HepG2 (cell line): ENCODE measurements around the gene ARHGEF10L. TPM values are rescaled to one million over a fixed set of nuclear protein-coding genes. Genes with fewer than 3 reads are reported as not detected.
A peak's percentile ranks its signal among the peaks of the same experiment; 100 is the strongest.

Experiments used
- ATAC-seq: fragments of 200-7000 bp; cut with Tn5 transposase; 3 replicates; pipeline ENCODE4 v1.9.1; 2020; ENCODE audit warnings: mild to moderate bottlenecking, moderate library complexity
- BruUV-seq: library from RNA; stranded (reverse); fragments of 400-500 nt; replicated peaks from 2 replicates; lab custom pipeline; 2021; lab: Mats Ljungman, UMichigan
- CTCF ChIA-PET: fragments of 300-600 bp; formaldehyde crosslinking; extraction: SDS; loops from one replicate; lab custom pipeline; 2021; ENCODE audit warnings: low total read pairs, inconsistent platforms, low intra/inter-chr PET ratio; lab: Yijun Ruan, JAX
- POLR2A ChIA-PET: fragments of 350-600 bp; sonication (Branson Sonifier 250); formaldehyde crosslinking; loops from one replicate; lab custom pipeline; 2020; ENCODE audit warnings: antibody characterized with exemption, inconsistent platforms; lab: Yijun Ruan, JAX
- DNase-seq: peaks from one replicate; pipeline ENCODE4 v3.0.0-alpha.2; 2015; ENCODE audit warnings: low spot score
- FAIRE-seq: peaks from 3 replicates; lab custom pipeline; 2011; peaks lifted over from hg19 to GRCh38; lab: Jason Lieb, UNC
- H2AFZ ChIP-seq: one replicate; pipeline ENCODE4 v1.6.1; 2011; ENCODE audit warnings: low read length, inconsistent platforms
- H3K27ac ChIP-seq: fragments of 300-600 bp; 3 replicates; pipeline ENCODE4 v1.8.0; 2011; ENCODE audit warnings: mixed run types, mild to moderate bottlenecking, mixed read lengths, low read length, inconsistent platforms; ENCODE audit not compliant: insufficient read depth; ENCODE audit errors: extremely low read length
- H3K27me3 ChIP-seq, 2 experiments: fragments of 200-600 bp in 1 of 2; 2 replicates in 1 of 2; 3 replicates in 1 of 2; pipeline versions ENCODE4 v1.6.0 to v1.8.0; 2011; ENCODE audit warnings: low read length in 2 of 2, mild to moderate bottlenecking in 2 of 2, moderate library complexity in 2 of 2, inconsistent platforms in 1 of 2; ENCODE audit not compliant: insufficient read depth in 2 of 2, control insufficient read depth in 1 of 2
- H3K36me3 ChIP-seq, 2 experiments: fragments of 200-600 bp in 1 of 2; replicated peaks in 1 of 2; 2 replicates in 1 of 2; 3 replicates in 1 of 2; pipeline versions ENCODE4 v1.5.1 to v1.8.0; 2011; ENCODE audit warnings: low read length in 2 of 2, inconsistent platforms in 1 of 2; ENCODE audit not compliant: insufficient read depth in 2 of 2, control insufficient read depth in 1 of 2
- H3K4me1 ChIP-seq: 2 replicates; pipeline ENCODE4 v1.5.1; 2012; ENCODE audit warnings: low read length, inconsistent platforms; ENCODE audit not compliant: insufficient read depth
- H3K4me2 ChIP-seq: 2 replicates; pipeline ENCODE4 v1.6.0; 2011; ENCODE audit warnings: low read depth, low read length, inconsistent platforms
- H3K4me3 ChIP-seq, 3 experiments: fragments of 200-600 bp in 1 of 3; sonication (generic), shearing (Covaris generic) in 1 of 3; replicated peaks in 1 of 3; 2 replicates each; pipeline ENCODE4 v1.5.1; 2011 to 2016; ENCODE audit warnings: low read length in 3 of 3, inconsistent platforms in 2 of 3, low read depth in 2 of 3, mild to moderate bottlenecking in 2 of 3, control low read depth in 1 of 3, mixed read lengths in 1 of 3; ENCODE audit not compliant: insufficient read depth in 1 of 3
- H3K79me2 ChIP-seq: one replicate; pipeline ENCODE4 v1.6.1; 2011; ENCODE audit warnings: low read length, inconsistent platforms; ENCODE audit not compliant: insufficient read depth
- H3K9ac ChIP-seq: 2 replicates; pipeline ENCODE4 v1.6.0; 2011; ENCODE audit warnings: mild to moderate bottlenecking, low read depth, low read length, inconsistent platforms; ENCODE audit not compliant: insufficient read depth
- H3K9me3 ChIP-seq: 2 replicates; pipeline ENCODE4 v1.5.1; 2012; ENCODE audit warnings: mild to moderate bottlenecking, low read length
- H4K20me1 ChIP-seq: 2 replicates; pipeline ENCODE4 v1.6.0; 2011; ENCODE audit warnings: inconsistent platforms, mild to moderate bottlenecking, low read length, moderate library complexity; ENCODE audit not compliant: insufficient read depth
- CREB1 ChIP-seq, 2 experiments: fragments of 450-650 bp in 1 of 2; IDR thresholded peaks; 2 replicates each; pipeline ENCODE4 v1.6.1; 2016 to 2017; ENCODE audit warnings: control low read depth in 1 of 2, mild to moderate bottlenecking in 1 of 2, missing compliant biosample characterization in 1 of 2, missing genetic modification characterization in 1 of 2
- EP300 ChIP-seq, 3 experiments: sonication (generic) in 1 of 3; formaldehyde crosslinking in 1 of 3; IDR thresholded peaks; 2 replicates each; pipeline versions ENCODE4 v1.5.1 to v1.6.1; 2011 to 2020; ENCODE audit warnings: low read depth in 2 of 3, low read length in 2 of 3, borderline replicate concordance in 1 of 3, improper control_type of control experiment in 1 of 3, mild to moderate bottlenecking in 1 of 3, missing genetic modification reagents in 1 of 3, moderate library complexity in 1 of 3
- KDM4B ChIP-seq: sonication (generic); formaldehyde crosslinking; IDR thresholded peaks from 2 replicates; pipeline ENCODE4 v1.4.0; 2020; ENCODE audit warnings: missing genetic modification reagents
- MTA3 ChIP-seq: sonication (generic); formaldehyde crosslinking; IDR thresholded peaks from 2 replicates; pipeline ENCODE4 v1.4.0; 2020; ENCODE audit warnings: missing genetic modification reagents
- MTF2 ChIP-seq: sonication (generic); formaldehyde crosslinking; IDR thresholded peaks from 2 replicates; pipeline ENCODE4 v1.5.0; 2020; ENCODE audit warnings: missing genetic modification reagents, borderline replicate concordance
- MXD4 ChIP-seq: IDR thresholded peaks from 2 replicates; pipeline ENCODE4 v1.6.1; 2016; ENCODE audit warnings: mild to moderate bottlenecking, missing biosample characterization, missing genetic modification reagents
- NFE2L2 ChIP-seq: fragments of 150-350 bp; IDR thresholded peaks from 2 replicates; pipeline ENCODE4 v1.6.1; 2014; ENCODE audit warnings: low read length
- POLR2A ChIP-seq, 2 experiments: IDR thresholded peaks; 2 replicates each; pipeline ENCODE4 v1.6.1; 2011; ENCODE audit warnings: low read depth in 2 of 2, low read length in 2 of 2, mild to moderate bottlenecking in 1 of 2, moderate library complexity in 1 of 2; ENCODE audit not compliant: insufficient read depth in 1 of 2
- POLR2AphosphoS2 ChIP-seq: IDR thresholded peaks from 2 replicates; pipeline ENCODE4 v1.6.1; 2011; ENCODE audit warnings: low read depth, low read length, improper control_type of control experiment
- SMARCE1 ChIP-seq: fragments of 450-650 bp; IDR thresholded peaks from 2 replicates; pipeline ENCODE4 v1.6.1; 2017; ENCODE audit warnings: borderline replicate concordance
- ZBTB21 ChIP-seq: sonication (generic); formaldehyde crosslinking; IDR thresholded peaks from 2 replicates; pipeline ENCODE4 v1.4.0; 2020; ENCODE audit warnings: missing genetic modification reagents
- ZFP1 ChIP-seq: IDR thresholded peaks from 2 replicates; pipeline ENCODE4 v1.6.1; 2016
- ZNF362 ChIP-seq: sonication (generic); formaldehyde crosslinking; IDR thresholded peaks from 2 replicates; pipeline ENCODE4 v1.4.0; 2020; ENCODE audit warnings: missing genetic modification reagents, mild to moderate bottlenecking, borderline replicate concordance
- ZNF484 ChIP-seq: sonication (generic); formaldehyde crosslinking; IDR thresholded peaks from 2 replicates; pipeline ENCODE4 v1.5.1; 2020; ENCODE audit warnings: mild to moderate bottlenecking, low read depth, missing genetic modification reagents, borderline replicate concordance
- ZNF510 ChIP-seq: sonication (generic); formaldehyde crosslinking; IDR thresholded peaks from 2 replicates; pipeline ENCODE4 v1.4.0; 2020; ENCODE audit warnings: low read depth, mild to moderate bottlenecking, missing genetic modification reagents
- ZSCAN25 ChIP-seq: sonication (generic); formaldehyde crosslinking; IDR thresholded peaks from 2 replicates; pipeline ENCODE4 v1.8.0; 2022; ENCODE audit warnings: mild to moderate bottlenecking, missing genetic modification reagents
- WGBS: methylation state at CpG from one replicate; pipeline ENCODE4 v1.1.6; 2017; ENCODE audit warnings: low lambda C conversion rate; 5-methylcytosine and 5-hydroxymethylcytosine counted together
- in situ Hi-C: cut with HindIII; loops from 2 replicates; pipeline ENCODE4 v1.10.0; 2017; ENCODE audit warnings: low pct_unique_long_range_greater_than_20kb; ENCODE audit not compliant: extremely low pct_ligation_motif_present
- intact Hi-C: fragments of 100-400 bp; cut with micrococcal nuclease; formaldehyde crosslinking; loops from one replicate; pipeline ENCODE4 v1.10.0; 2022; ENCODE audit not compliant: unreplicated experiment
- polyA plus RNA-seq, 8 experiments: library from polyadenylated mRNA; depleted of rRNA in 3 of 8; stranded (reverse) in 7 of 8; unstranded in 1 of 8; fragments of >200 nt; fragmentation: Illumina TruSeq in 4 of 8; extraction: Trizol in 4 of 8; gene quantifications; 2 replicates each; pipeline versions ENCODE4 v1.2.1 to v1.2.3, GENCODE V29; 2011 to 2016; ENCODE audit warnings: low read depth in 4 of 8, missing spikeins in 1 of 8, mixed read lengths in 1 of 8; ENCODE audit not compliant: insufficient read depth in 1 of 8
- total RNA-seq, 5 experiments: library from RNA; depleted of rRNA; stranded (reverse); fragments of >200 nt; fragmentation: Illumina TruSeq; extraction: Trizol; gene quantifications; 2 replicates each; pipeline ENCODE4 v1.2.3, GENCODE V29; 2016; ENCODE audit warnings: low read depth in 1 of 5
- TF ChIP-seq, protein P1 (sequence below): sonication (generic); formaldehyde crosslinking; IDR thresholded peaks from 2 replicates; pipeline ENCODE4 v1.9.0; 2021; ENCODE audit warnings: missing genetic modification reagents, mild to moderate bottlenecking, borderline replicate concordance

Gene ARHGEF10L
- total and polyA plus RNA-seq, 2 of the 13 experiments (the other 11 are each of a cell fraction or from before 2014, with no cell fraction given): 46.5 to 78.3 TPM

- TF ChIP-seq ZNF510 (CRISPR knock-in tag) (no peak), POLR2AphosphoS2 (no peak), KDM4B (no peak), SMARCE1 (no peak), ZNF484 (CRISPR knock-in tag) (no peak), ZBTB21 (CRISPR knock-in tag) (no peak), EP300 (IDR thresholded peaks at IDR 0.05; ENCODE audit: low read depth in 2 of 2, low read length in 2 of 2) (no peak), EP300 (CRISPR knock-in tag; IDR thresholded peaks at IDR 0.05; ENCODE audit: borderline replicate concordance) (no peak), MTF2 (CRISPR knock-in tag) (no peak), ZNF362 (CRISPR knock-in tag) (no peak), ZSCAN25 (CRISPR knock-in tag) (no peak), CREB1 (IDR thresholded peaks at IDR 0.05) (no peak), CREB1 (CRISPR knock-in tag; IDR thresholded peaks at IDR 0.05) (no peak), POLR2A (IDR thresholded peaks at IDR 0.05; ENCODE audit: insufficient read depth in 1 of 2, low read depth in 2 of 2, low read length in 2 of 2) (no peak), MTA3 (no peak), MXD4 (CRISPR knock-in tag) (no peak), ZFP1 (CRISPR knock-in tag) (no peak), NFE2L2 (no peak)
- TF ChIP-seq, protein P1, sequence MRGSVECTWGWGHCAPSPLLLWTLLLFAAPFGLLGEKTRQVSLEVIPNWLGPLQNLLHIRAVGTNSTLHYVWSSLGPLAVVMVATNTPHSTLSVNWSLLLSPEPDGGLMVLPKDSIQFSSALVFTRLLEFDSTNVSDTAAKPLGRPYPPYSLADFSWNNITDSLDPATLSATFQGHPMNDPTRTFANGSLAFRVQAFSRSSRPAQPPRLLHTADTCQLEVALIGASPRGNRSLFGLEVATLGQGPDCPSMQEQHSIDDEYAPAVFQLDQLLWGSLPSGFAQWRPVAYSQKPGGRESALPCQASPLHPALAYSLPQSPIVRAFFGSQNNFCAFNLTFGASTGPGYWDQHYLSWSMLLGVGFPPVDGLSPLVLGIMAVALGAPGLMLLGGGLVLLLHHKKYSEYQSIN (CRISPR knock-in tag): no peak
- TF ChIP-seq, all 625 proteins: peak for 0
- TSS peak; percentile 6 for BruUV-seq
Observed at GRCh38 chr1:17649371-17650106, 110.0 kb downstream of the ARHGEF10L start.

More at GRCh38 chr1:17649371-17650106, 110.0 kb downstream of the ARHGEF10L start:
- no peak overlapping the region for H3K27ac ChIP-seq
- H3K4me2 ChIP-seq: no peak overlapping the region
- POLR2A ChIA-PET: interaction anchor here (0.5 kb wide), 1 partner anchor 621 kb away, joined by 3 read pairs; no protein-coding TSS in a partner anchor
- no peak overlapping the region for H3K9ac ChIP-seq
- H3K36me3 ChIP-seq: peaks cover 49 to 84% of the 10 kb centered on the region in 2 experiments
- WGBS: 92% methylated on average over 11 of the region's 11 CpGs
- no peak overlapping the region for H2AFZ ChIP-seq
- intact Hi-C loops (no loop called here), in situ Hi-C loops (no loop called here)
- no peak for DNase-seq
- H4K20me1 ChIP-seq: peaks cover 11% of the 10 kb centered on the region; the same call in 1 of the 2 replicates
- H3K4me3 ChIP-seq: no peak overlapping the region
- FAIRE-seq: no peak
- H3K27me3 ChIP-seq: no peaks in the 10 kb centered on the region; a peak in 1 of 5 replicates
- ATAC-seq: no peak
- H3K4me1 ChIP-seq: no peaks in the 10 kb centered on the region
- CTCF ChIA-PET: no interaction called here
- H3K9me3 ChIP-seq: no peaks in the 10 kb centered on the region
- H3K79me2 ChIP-seq: no peaks in the 10 kb centered on the region
